ENCODE results near the gene GRAPL.
"Not testable (repeated sequence)": the region's sequence is repeated elsewhere in the genome, so short reads cannot be mapped to it uniquely, and the experiment has no call there.

Gene GRAPL

GRCh38 chr17:19137959-19138358, 10.6 kb downstream of the GRAPL start:
- DNase-seq: not testable (repeated sequence)

- DNase-seq: not testable (repeated sequence)
Measured at GRCh38 chr17:19141366-19142155, 14.2 kb downstream of the GRAPL start.

- not testable (repeated sequence) for DNase-seq
Measured at GRCh38 chr17:19142419-19142818, 15.0 kb downstream of the GRAPL start.

- not testable (repeated sequence) for DNase-seq
Measured at GRCh38 chr17:19143097-19143777, 15.8 kb downstream of the GRAPL start.

GRCh38 chr17:19144373-19144772, 17.0 kb downstream of the GRAPL start:
- DNase-seq: not testable (repeated sequence)

GRCh38 chr17:19145471-19145870, 18.1 kb downstream of the GRAPL start:
- not testable (repeated sequence) for DNase-seq

- DNase-seq: not testable (repeated sequence)
Measured at GRCh38 chr17:19150678-19151615, 23.6 kb downstream of the GRAPL start.

- not testable (repeated sequence) for DNase-seq
Measured at GRCh38 chr17:19157628-19158027, 30.2 kb downstream of the GRAPL start.

- not testable (repeated sequence) for DNase-seq
Measured at GRCh38 chr17:19158478-19158877, 31.1 kb downstream of the GRAPL start.

GRCh38 chr17:19158938-19159337, 31.5 kb downstream of the GRAPL start:
- DNase-seq: not testable (repeated sequence)

GRCh38 chr17:19161308-19162107, 34.1 kb downstream of the GRAPL start:
- DNase-seq: not testable (repeated sequence)

GRCh38 chr17:19162384-19163216, 35.2 kb downstream of the GRAPL start:
- DNase-seq: not testable (repeated sequence)

GRCh38 chr17:19174422-19174821, 47.0 kb downstream of the GRAPL start:
- DNase-seq: not testable (repeated sequence)

- DNase-seq: not testable (repeated sequence)
Measured at GRCh38 chr17:19175410-19175809, 48.0 kb downstream of the GRAPL start.

- DNase-seq: not testable (repeated sequence)
Measured at GRCh38 chr17:19181040-19181875, 53.9 kb downstream of the GRAPL start.

GRCh38 chr17:19187883-19188869, 60.8 kb downstream of the GRAPL start:
- not testable (repeated sequence) for DNase-seq

- not testable (repeated sequence) for DNase-seq
Measured at GRCh38 chr17:19188870-19189708, 61.7 kb downstream of the GRAPL start.
